SK-N-MC (cell line): ENCODE results near the gene NKAIN2.
"Not testable (repeated sequence)": the region's sequence is repeated elsewhere in the genome, so short reads cannot be mapped to it uniquely, and the experiment has no call there.

Experiments used
- DNase-seq: peaks from one replicate; pipeline ENCODE4 v3.0.0-alpha.2; 2011; ENCODE audit warnings: low read depth, low spot score
- H3K27ac ChIP-seq: fragments of 200-600 bp; sonication (generic); 2 replicates; pipeline ENCODE4 v1.5.1; 2016; ENCODE audit warnings: mixed run types
- H3K36me3 ChIP-seq: fragments of 200-600 bp; sonication (generic); 2 replicates; pipeline ENCODE4 v1.6.1; 2017; ENCODE audit warnings: antibody characterized with exemption, low read length, mixed read lengths; ENCODE audit not compliant: insufficient read depth
- H3K4me3 ChIP-seq: fragments of 200-600 bp; sonication (generic); 2 replicates; pipeline ENCODE4 v1.5.1; 2016
- H3K9ac ChIP-seq: fragments of 200-600 bp; sonication (generic); 2 replicates; pipeline ENCODE4 v1.8.0; 2017; ENCODE audit warnings: mixed run types, mixed read lengths; ENCODE audit not compliant: insufficient read length
- H3K9me3 ChIP-seq: fragments of 200-600 bp; sonication (generic); 2 replicates; pipeline ENCODE4 v1.6.1; 2017; ENCODE audit warnings: low read depth, mild to moderate bottlenecking, antibody characterized with exemption, low read length, moderate library complexity, mixed read lengths
- EZH2 ChIP-seq: fragments of 200-600 bp; sonication (generic); IDR thresholded peaks from one replicate; pipeline ENCODE4 v1.6.1; 2017; ENCODE audit warnings: antibody characterized with exemption
- FOXP2 ChIP-seq: optimal IDR thresholded peaks from 2 replicates; pipeline ENCODE3; 2011; ENCODE audit warnings: mild to moderate bottlenecking, moderate library complexity; ENCODE audit not compliant: insufficient read depth; ENCODE audit errors: extremely low read length, control extremely low read depth
- POLR2AphosphoS5 ChIP-seq: IDR thresholded peaks from 2 replicates; pipeline ENCODE4 v1.6.1; 2012; ENCODE audit warnings: mild to moderate bottlenecking, low read depth, low read length, borderline replicate concordance

NKAIN2 gene

DNA sequence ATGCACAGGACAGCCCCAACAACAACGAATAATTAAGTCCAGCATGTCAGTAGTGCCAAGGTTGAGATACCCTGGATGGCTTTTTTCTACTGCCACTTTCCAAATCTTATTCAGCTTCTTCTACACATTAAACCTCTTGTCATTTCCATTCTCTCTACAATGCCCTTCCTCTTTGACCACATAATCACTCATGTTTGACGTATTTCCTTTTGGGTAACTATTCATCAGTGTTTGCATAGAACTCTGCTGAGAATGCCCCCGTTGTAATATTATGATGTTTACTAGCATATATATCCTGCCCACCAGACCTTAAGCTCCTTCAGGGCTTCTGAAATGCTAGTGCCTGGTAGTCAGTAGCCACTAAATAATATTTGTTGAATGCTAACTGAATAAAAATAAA is 643.3 kb downstream of the NKAIN2 start:
- no peak for TF ChIP-seq POLR2AphosphoS5
- TF ChIP-seq FOXP2, result no peak
- no peak for TF ChIP-seq EZH2
- Histone ChIP-seq H3K4me3 (no peak overlapping the region), H3K27ac (no peak overlapping the region)

DNA sequence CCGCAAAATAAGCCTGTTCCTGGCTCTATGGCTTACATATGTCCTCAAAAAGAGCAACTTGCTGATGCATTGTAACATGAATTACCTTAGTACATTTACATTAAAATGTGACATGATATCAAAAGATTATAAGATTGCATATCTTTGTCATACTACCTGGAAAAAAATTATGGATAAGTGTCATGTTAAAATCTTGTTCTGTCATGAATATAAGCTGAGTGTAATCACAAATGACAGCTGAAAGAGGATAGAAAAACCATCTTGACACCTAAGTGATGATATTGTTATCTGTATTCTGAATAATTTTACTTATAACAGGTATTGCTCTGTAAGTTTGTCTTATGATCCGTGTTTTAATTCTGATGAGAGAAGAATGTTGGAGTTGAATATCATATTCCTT is 655.6 kb downstream of the NKAIN2 start:
- Histone ChIP-seq H3K27ac (no peak overlapping the region), H3K36me3 (no peaks in the 10 kb centered on the region), H3K9me3 (no peaks in the 10 kb centered on the region; the same call in 1 of the 2 replicates), H3K9ac (no peak overlapping the region), H3K4me3 (no peak overlapping the region)
- TF ChIP-seq POLR2AphosphoS5, result no peak
- TF ChIP-seq FOXP2, result no peak
- no peak for TF ChIP-seq EZH2
- DNase-seq, result no peak

More for the DNA sequence above, 643.3 kb downstream of the NKAIN2 start:
- no peaks in the 10 kb centered on the region for H3K36me3 ChIP-seq
- no peak overlapping the region for H3K9ac ChIP-seq
- no peaks in the 10 kb centered on the region for H3K9me3 ChIP-seq
- no peak for DNase-seq

DNA sequence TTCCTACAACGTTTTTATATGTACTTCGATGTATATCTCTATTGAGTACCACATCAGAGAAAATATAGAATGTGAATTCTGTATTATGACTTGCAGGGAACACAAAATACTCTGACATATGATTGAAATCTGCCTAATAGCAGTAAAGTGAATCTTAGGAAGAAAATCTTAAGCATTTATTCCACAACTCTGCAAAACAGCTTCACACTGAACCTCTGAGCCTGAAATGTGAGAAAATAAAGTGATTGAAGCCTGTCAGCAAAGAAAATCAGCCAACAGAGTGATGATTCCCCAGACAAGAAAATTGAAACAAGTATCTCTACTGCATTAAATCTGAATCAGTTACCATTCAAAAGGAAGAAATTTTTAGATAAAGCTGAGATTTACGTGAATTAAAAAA is 659.1 kb downstream of the NKAIN2 start:
- no peaks in the 10 kb centered on the region; the same call in 1 of the 2 replicates for H3K9me3 ChIP-seq
- DNase-seq, result no peak
- H3K4me3 ChIP-seq, result no peak overlapping the region
- no peaks in the 10 kb centered on the region for H3K36me3 ChIP-seq
- no peak overlapping the region for H3K9ac ChIP-seq
- no peak overlapping the region for H3K27ac ChIP-seq
- TF ChIP-seq EZH2 (no peak), POLR2AphosphoS5 (no peak)

DNA sequence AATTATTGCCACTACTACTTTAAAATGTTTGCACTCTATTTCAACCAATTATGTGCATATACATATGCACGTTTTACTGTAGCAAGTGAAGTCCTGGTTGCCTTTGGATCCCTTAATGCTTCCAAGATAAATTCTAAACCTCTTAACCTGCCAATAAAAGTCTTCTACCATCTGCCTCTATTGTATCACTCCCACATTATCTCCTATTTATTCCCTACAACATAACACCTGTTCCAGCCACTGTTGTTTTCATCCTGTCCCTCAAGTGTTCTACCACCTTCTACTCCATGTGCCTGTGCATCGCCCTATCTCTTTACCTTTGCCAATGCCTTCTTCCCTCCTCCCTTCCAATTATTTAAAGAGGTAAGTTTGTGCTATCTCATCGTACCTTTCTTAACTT is 659.6 kb downstream of the NKAIN2 start:
- Histone ChIP-seq H3K36me3 (no peaks in the 10 kb centered on the region), H3K9me3 (no peaks in the 10 kb centered on the region; the same call in 1 of the 2 replicates), H3K4me3 (no peak overlapping the region), H3K9ac (no peak overlapping the region), H3K27ac (no peak overlapping the region)
- DNase-seq, result no peak
- TF ChIP-seq POLR2AphosphoS5 (no peak), FOXP2 (no peak), EZH2 (no peak)

DNA sequence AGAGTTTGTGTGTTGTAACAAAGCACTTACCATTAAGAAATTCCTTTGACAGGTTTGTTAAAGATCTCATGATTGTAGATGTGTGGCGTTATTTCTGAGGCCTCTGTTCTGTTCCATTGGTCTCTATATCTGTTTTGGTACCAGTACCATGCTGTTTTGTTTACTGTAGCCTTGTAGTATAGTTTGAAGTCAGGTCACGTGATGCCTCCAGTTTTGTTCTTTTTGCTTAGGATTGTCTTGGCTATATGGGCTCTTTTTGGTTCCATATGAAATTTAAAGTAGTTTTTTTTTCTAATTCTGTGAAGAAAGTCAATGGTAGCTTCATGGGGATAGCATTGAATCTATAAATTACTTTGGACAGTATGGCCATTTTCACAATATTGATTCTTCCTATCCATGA is 660.9 kb downstream of the NKAIN2 start:
- DNase-seq, H3K36me3 ChIP-seq, H3K4me3 ChIP-seq, H3K9ac ChIP-seq, H3K27ac ChIP-seq, H3K9me3 ChIP-seq: not testable (repeated sequence)

DNA sequence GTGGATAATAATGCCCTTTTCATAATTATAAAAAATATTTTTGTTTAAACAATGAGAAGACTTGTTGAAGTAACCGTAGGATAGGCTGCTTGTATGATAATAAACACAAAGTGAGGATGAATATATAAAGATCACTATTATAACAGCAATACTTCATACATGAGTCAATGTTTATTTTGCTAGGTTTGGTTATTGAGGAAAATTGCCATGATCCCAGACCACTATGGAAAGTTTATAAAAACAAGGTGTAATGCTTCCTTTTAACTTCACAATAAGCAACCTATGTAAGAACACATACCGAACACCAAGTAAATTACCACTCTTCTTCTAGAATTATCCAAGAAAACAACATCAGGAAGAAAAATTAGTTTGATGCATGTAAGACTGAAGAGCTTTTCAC is 663.3 kb downstream of the NKAIN2 start:
- Histone ChIP-seq H3K36me3 (no peaks in the 10 kb centered on the region), H3K4me3 (no peak overlapping the region), H3K27ac (no peak overlapping the region), H3K9ac (no peak overlapping the region), H3K9me3 (no peaks in the 10 kb centered on the region; the same call in 1 of the 2 replicates)
- no peak for DNase-seq
- no peak for TF ChIP-seq FOXP2
- TF ChIP-seq EZH2, result no peak
- no peak for TF ChIP-seq POLR2AphosphoS5

DNA sequence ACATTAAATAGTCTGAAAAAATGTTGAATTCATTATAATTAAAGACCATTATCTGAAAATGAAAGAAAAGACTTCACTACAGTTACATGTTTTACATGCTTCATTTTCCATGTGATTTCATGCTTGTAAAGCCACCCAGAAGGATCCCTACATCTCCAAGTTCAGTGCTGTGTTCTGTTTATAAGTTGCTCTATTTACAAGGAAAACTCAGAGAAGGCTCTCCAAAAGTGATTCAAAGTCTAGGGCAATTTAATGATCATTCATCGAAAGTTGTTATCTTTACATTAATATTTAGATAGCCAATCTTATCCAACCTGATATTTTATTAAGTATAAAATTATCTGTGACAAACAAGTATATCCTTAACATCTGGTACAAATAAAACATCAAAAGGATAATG is 663.7 kb downstream of the NKAIN2 start:
- DNase-seq, result no peak
- Histone ChIP-seq H3K9me3 (peaks cover 3% of the 10 kb centered on the region; the same call in 1 of the 2 replicates), H3K27ac (no peak overlapping the region), H3K4me3 (no peak overlapping the region), H3K36me3 (no peaks in the 10 kb centered on the region), H3K9ac (no peak overlapping the region)
- no peak for TF ChIP-seq FOXP2
- no peak for TF ChIP-seq EZH2
- no peak for TF ChIP-seq POLR2AphosphoS5

DNA sequence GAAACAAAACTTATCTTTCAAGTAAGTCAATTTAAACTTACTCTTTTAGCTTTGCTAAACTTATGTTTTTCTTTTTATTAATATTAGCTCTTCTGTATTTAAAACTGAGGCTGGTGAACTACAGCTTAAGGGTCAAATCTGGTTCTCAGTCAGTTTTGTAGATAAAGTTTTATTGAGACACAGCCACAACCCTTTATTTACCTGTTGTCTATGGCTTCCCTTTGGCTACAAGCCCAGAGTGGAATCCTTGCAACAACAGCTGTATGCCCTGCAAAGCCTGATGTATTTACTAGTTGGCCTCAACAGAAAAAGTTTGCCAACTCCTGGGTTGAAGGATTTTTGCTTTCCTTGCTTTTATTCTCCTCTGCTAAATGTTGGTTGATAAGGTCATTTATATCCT is 667.1 kb downstream of the NKAIN2 start:
- TF ChIP-seq EZH2 (no peak), POLR2AphosphoS5 (no peak), FOXP2 (no peak)

DNA sequence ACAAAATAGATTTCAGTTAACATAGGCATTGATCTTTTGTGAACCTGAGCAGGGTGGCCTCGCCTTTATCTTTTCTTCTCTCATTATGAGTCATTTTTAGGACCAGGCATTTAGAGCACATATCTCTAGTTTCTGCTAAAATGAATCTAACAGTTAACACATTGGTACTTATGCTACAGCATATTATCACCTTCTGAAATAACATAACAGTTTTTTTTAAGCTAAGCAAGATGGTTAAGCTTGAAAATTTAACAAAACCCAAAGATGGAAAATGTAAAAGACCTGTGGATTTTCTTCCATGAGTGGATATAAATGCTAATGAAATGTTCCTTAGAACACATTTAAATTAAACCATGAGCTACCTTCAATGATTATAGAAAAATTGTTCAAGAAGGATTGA is 671.5 kb downstream of the NKAIN2 start:
- Histone ChIP-seq H3K36me3 (no peaks in the 10 kb centered on the region), H3K9me3 (peaks cover 4% of the 10 kb centered on the region; the same call in 1 of the 2 replicates), H3K9ac (no peak overlapping the region), H3K27ac (no peak overlapping the region), H3K4me3 (no peak overlapping the region)
- no peak for TF ChIP-seq FOXP2
- TF ChIP-seq POLR2AphosphoS5, result no peak
- TF ChIP-seq EZH2, result no peak
- no peak for DNase-seq

More for the DNA sequence above, 667.1 kb downstream of the NKAIN2 start:
- Histone ChIP-seq H3K9me3 (peaks cover 4% of the 10 kb centered on the region; the same call in 1 of the 2 replicates), H3K4me3 (no peak overlapping the region), H3K36me3 (no peaks in the 10 kb centered on the region), H3K27ac (no peak overlapping the region), H3K9ac (no peak overlapping the region)
- no peak for DNase-seq

DNA sequence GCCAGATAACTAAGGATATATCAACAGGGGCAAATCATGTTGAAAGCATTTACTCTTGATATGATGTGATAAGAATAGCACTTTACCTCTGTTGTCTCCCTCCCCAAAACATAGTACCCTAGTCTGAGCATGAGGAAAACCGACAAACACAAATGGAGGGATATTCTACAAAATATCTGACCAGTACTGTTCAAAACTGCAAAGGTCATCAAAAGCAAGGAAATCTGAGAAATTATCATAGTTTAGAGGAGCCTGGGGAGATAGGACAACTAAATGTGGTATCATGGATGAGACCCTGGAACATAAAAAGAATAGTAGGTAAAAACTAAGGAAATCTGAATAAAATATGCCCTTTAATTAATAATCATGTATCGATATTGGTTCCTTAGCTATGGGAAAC is 675.2 kb downstream of the NKAIN2 start:
- Histone ChIP-seq H3K36me3 (no peaks in the 10 kb centered on the region), H3K4me3 (no peak overlapping the region), H3K27ac (no peak overlapping the region), H3K9me3 (no peaks in the 10 kb centered on the region), H3K9ac (no peak overlapping the region)
- DNase-seq, result no peak
- no peak for TF ChIP-seq EZH2
- no peak for TF ChIP-seq POLR2AphosphoS5
- no peak for TF ChIP-seq FOXP2
